CD4-positive, alpha-beta memory T cell (primary cell): ENCODE results near the gene CACNA1B. TPM values are rescaled to one million over a fixed set of nuclear protein-coding genes. Genes with fewer than 3 reads are reported as not detected.

Source experiments
- CTCF ChIA-PET: fragments of 350-600 bp; sonication (Branson Sonifier 250); formaldehyde crosslinking; loops from one replicate; lab custom pipeline; 2021; ENCODE audit warnings: inconsistent platforms; ENCODE audit not compliant: partially characterized antibody; lab: Charles Lee
- POLR2A ChIA-PET: fragments of 350-600 bp; sonication (Branson Sonifier 250); formaldehyde crosslinking; loops from one replicate; lab custom pipeline; 2021; ENCODE audit not compliant: partially characterized antibody; lab: Charles Lee
- DNase-seq, 5 donors: peaks; one replicate each; pipeline versions ENCODE4 v3.0.0 to v3.0.0-alpha.2; 2020 to 2022; ENCODE audit warnings: mixed read lengths in 1 of 5
- H3K27ac ChIP-seq: one replicate; pipeline ENCODE4 v1.7.0; 2013; ENCODE audit warnings: low read depth, low read length
- H3K27me3 ChIP-seq: 2 replicates; pipeline ENCODE4 v1.7.0; 2013; ENCODE audit warnings: mild to moderate bottlenecking, low read length, moderate library complexity; ENCODE audit not compliant: insufficient read depth
- H3K36me3 ChIP-seq: 2 replicates; pipeline ENCODE4 v1.7.0; 2013; ENCODE audit warnings: mild to moderate bottlenecking, low read length, moderate library complexity; ENCODE audit not compliant: insufficient read depth
- H3K4me1 ChIP-seq: 2 replicates; pipeline ENCODE4 v1.7.0; 2013; ENCODE audit warnings: mild to moderate bottlenecking, low read length, moderate library complexity; ENCODE audit not compliant: insufficient read depth
- H3K4me3 ChIP-seq, 2 donors: one replicate each; pipeline ENCODE4 v1.7.0; 2013; ENCODE audit warnings: low read length in 2 of 2, mild to moderate bottlenecking in 1 of 2
- H3K9me3 ChIP-seq, 2 donors: one replicate each; pipeline ENCODE4 v1.7.0; 2013; ENCODE audit warnings: low read length in 2 of 2, control low read depth in 1 of 2; ENCODE audit not compliant: control insufficient read depth in 1 of 2
- H3K27ac Mint-ChIP-seq, 7 donors: one replicate each; pipeline ENCODE4 v1.8.0; 2020 to 2021; ENCODE audit warnings: mixed read lengths in 7 of 7, mild to moderate bottlenecking in 6 of 7, inconsistent platforms in 3 of 7, moderate library complexity in 3 of 7
- H3K27me3 Mint-ChIP-seq, 2 donors: one replicate each; pipeline ENCODE4 v1.8.0; 2020 to 2021; ENCODE audit warnings: mixed read lengths in 2 of 2
- H3K36me3 Mint-ChIP-seq, 2 donors: one replicate each; pipeline ENCODE4 v1.8.0; 2020 to 2021; ENCODE audit warnings: mixed read lengths in 2 of 2, inconsistent platforms in 1 of 2, mild to moderate bottlenecking in 1 of 2
- H3K4me1 Mint-ChIP-seq, 4 donors: one replicate each; pipeline ENCODE4 v1.8.0; 2020 to 2021; ENCODE audit warnings: mixed read lengths in 4 of 4, mild to moderate bottlenecking in 1 of 4
- H3K4me3 Mint-ChIP-seq, 8 donors: one replicate each; pipeline ENCODE4 v1.8.0; 2020 to 2021; ENCODE audit warnings: mixed read lengths in 8 of 8, mild to moderate bottlenecking in 7 of 8, moderate library complexity in 6 of 8, inconsistent platforms in 3 of 8
- H3K9me3 Mint-ChIP-seq, 8 donors: one replicate each; pipeline ENCODE4 v1.8.0; 2020 to 2021; ENCODE audit warnings: mixed read lengths in 8 of 8, mild to moderate bottlenecking in 5 of 8, inconsistent platforms in 3 of 8, moderate library complexity in 1 of 8
- intact Hi-C: fragments of 100-400 bp; cut with micrococcal nuclease; formaldehyde crosslinking; loops from one replicate; pipeline ENCODE4 v1.15.1; 2023
- polyA plus RNA-seq, 2 donors: library from polyadenylated mRNA; unstranded; fragments of 300-500 nt; fragmentation: Illumina TruSeq; gene quantifications; one replicate each; pipeline ENCODE4 v1.2.3, GENCODE V29; 2021
- total RNA-seq, 2 experiments: library from RNA; stranded (reverse); gene quantifications; one replicate each; pipeline ENCODE4 v1.2.3, GENCODE V29; 2021

Gene CACNA1B
- total and polyA plus RNA-seq, 4 experiments from 2014 or later, result not detected

- intact Hi-C loops, result no loop called here
- Mint-ChIP-seq H3K27ac (no peak overlapping the region), H3K4me3 (no peak overlapping the region), H3K27me3 (peaks cover 14 to 15% of the 10 kb centered on the region in 2 donors), H3K9me3 (peaks cover 0 to 18% (median 6%) of the 10 kb centered on the region in 8 donors), H3K36me3 (no peaks in the 10 kb centered on the region), H3K4me1 (peaks cover 0 to 1% (median 0%) of the 10 kb centered on the region in 4 donors)
- POLR2A ChIA-PET, result no interaction called here
- H3K9me3 ChIP-seq, result no peaks in the 10 kb centered on the region
- H3K4me3 ChIP-seq, result no peak overlapping the region
- H3K27me3 ChIP-seq, result peaks cover 5% of the 10 kb centered on the region
- CTCF ChIA-PET, result no interaction called here
- H3K27ac ChIP-seq, result no peak overlapping the region
- no peaks in the 10 kb centered on the region for H3K36me3 ChIP-seq
- DNase-seq, result no peak
- H3K4me1 ChIP-seq, result no peaks in the 10 kb centered on the region
These were observed 25.1 kb downstream of the CACNA1B start for GRCh38 chr9:137902646-137903045.

- Histone ChIP-seq H3K4me1 (no peaks in the 10 kb centered on the region), H3K36me3 (no peaks in the 10 kb centered on the region), H3K27me3 (peaks cover 5% of the 10 kb centered on the region), H3K9me3 (no peaks in the 10 kb centered on the region), H3K27ac (no peak overlapping the region), H3K4me3 (no peak overlapping the region)
- no peaks in the 10 kb centered on the region for H3K36me3 Mint-ChIP-seq
- no peak overlapping the region for H3K27ac Mint-ChIP-seq
- DNase-seq, result no peak
- peaks cover 14 to 15% of the 10 kb centered on the region in 2 donors for H3K27me3 Mint-ChIP-seq
- no peak overlapping the region for H3K4me3 Mint-ChIP-seq
- intact Hi-C loops, result no loop called here
- CTCF ChIA-PET, result no interaction called here
- POLR2A ChIA-PET, result no interaction called here
- H3K4me1 Mint-ChIP-seq, result peaks cover 0 to 1% (median 0%) of the 10 kb centered on the region in 4 donors
- H3K9me3 Mint-ChIP-seq, result peaks cover 0 to 7% (median 1%) of the 10 kb centered on the region in 8 donors
These were observed 28.2 kb downstream of the CACNA1B start for GRCh38 chr9:137905740-137906139.

- no peak overlapping the region for H3K27ac Mint-ChIP-seq
- ChIA-PET POLR2A (no interaction called here), CTCF (no interaction called here)
- H3K4me1 Mint-ChIP-seq, result peaks cover 0 to 1% (median 0%) of the 10 kb centered on the region in 4 donors
- no peaks in the 10 kb centered on the region for H3K36me3 ChIP-seq
- H3K27me3 ChIP-seq, result no peaks in the 10 kb centered on the region
- no peaks in the 10 kb centered on the region for H3K36me3 Mint-ChIP-seq
- no peak for DNase-seq
- H3K4me1 ChIP-seq, result no peaks in the 10 kb centered on the region
- H3K9me3 Mint-ChIP-seq, result peaks cover 0 to 4% (median under 1%) of the 10 kb centered on the region in 8 donors
- intact Hi-C loops, result no loop called here
- H3K27me3 Mint-ChIP-seq, result peaks cover 17 to 19% of the 10 kb centered on the region in 2 donors
- H3K4me3 Mint-ChIP-seq, result no peak overlapping the region
- no peak overlapping the region for H3K27ac ChIP-seq
- H3K4me3 ChIP-seq, result no peak overlapping the region
- H3K9me3 ChIP-seq, result no peaks in the 10 kb centered on the region
These were observed 30.2 kb downstream of the CACNA1B start for GRCh38 chr9:137907776-137908175.

GRCh38 chr9:137912671-137913070, 35.1 kb downstream of the CACNA1B start:
- POLR2A ChIA-PET, result no interaction called here
- Mint-ChIP-seq H3K27ac (peak overlapping the region in 1 of 7 donors; percentile 38), H3K36me3 (no peaks in the 10 kb centered on the region)

GRCh38 chr9:137913132-137913531, 35.5 kb downstream of the CACNA1B start:
- Histone ChIP-seq H3K4me1 (no peaks in the 10 kb centered on the region), H3K36me3 (no peaks in the 10 kb centered on the region), H3K4me3 (no peak overlapping the region), H3K27me3 (no peaks in the 10 kb centered on the region), H3K27ac (no peak overlapping the region), H3K9me3 (no peaks in the 10 kb centered on the region)
- Mint-ChIP-seq H3K4me1 (no peaks in the 10 kb centered on the region), H3K27ac (no peak overlapping the region), H3K27me3 (peaks cover 10 to 13% of the 10 kb centered on the region in 2 donors), H3K9me3 (peaks cover 0 to 2% (median 0%) of the 10 kb centered on the region in 8 donors), H3K36me3 (no peaks in the 10 kb centered on the region), H3K4me3 (no peak overlapping the region)
- POLR2A ChIA-PET, result no interaction called here
- intact Hi-C loops, result no loop called here
- CTCF ChIA-PET, result no interaction called here
- DNase-seq, result no peak

More at GRCh38 chr9:137912671-137913070, 35.1 kb downstream of the CACNA1B start:
- no peak overlapping the region for H3K4me3 ChIP-seq
- Mint-ChIP-seq H3K9me3 (peaks cover 0 to 2% (median 0%) of the 10 kb centered on the region in 8 donors), H3K4me3 (no peak overlapping the region), H3K27me3 (peaks cover 10 to 11% of the 10 kb centered on the region in 2 donors), H3K4me1 (no peaks in the 10 kb centered on the region)
- CTCF ChIA-PET, result no interaction called here
- H3K9me3 ChIP-seq, result no peaks in the 10 kb centered on the region
- H3K27ac ChIP-seq, result no peak overlapping the region
- intact Hi-C loops, result no loop called here
- H3K36me3 ChIP-seq, result no peaks in the 10 kb centered on the region
- DNase-seq, result no peak
- H3K27me3 ChIP-seq, result no peaks in the 10 kb centered on the region
- no peaks in the 10 kb centered on the region for H3K4me1 ChIP-seq

- Mint-ChIP-seq H3K9me3 (peaks cover 0 to 2% (median 0%) of the 10 kb centered on the region in 8 donors), H3K36me3 (no peaks in the 10 kb centered on the region), H3K27ac (peak overlapping the region in 1 of 7 donors; percentile 83), H3K4me1 (no peaks in the 10 kb centered on the region), H3K27me3 (peaks cover 10 to 13% of the 10 kb centered on the region in 2 donors), H3K4me3 (no peak overlapping the region)
- DNase-seq, result no peak
- H3K36me3 ChIP-seq, result no peaks in the 10 kb centered on the region
- no peaks in the 10 kb centered on the region for H3K9me3 ChIP-seq
- intact Hi-C loops, result no loop called here
- H3K27ac ChIP-seq, result no peak overlapping the region
- ChIA-PET CTCF (no interaction called here), POLR2A (no interaction called here)
- H3K4me1 ChIP-seq, result no peaks in the 10 kb centered on the region
- no peak overlapping the region for H3K4me3 ChIP-seq
- no peaks in the 10 kb centered on the region for H3K27me3 ChIP-seq
These were observed 36.5 kb downstream of the CACNA1B start for GRCh38 chr9:137913771-137914767.

- ChIA-PET CTCF (no interaction called here), POLR2A (no interaction called here)
- Mint-ChIP-seq H3K9me3 (peaks cover 0 to 4% (median 0%) of the 10 kb centered on the region in 8 donors), H3K4me3 (no peak overlapping the region), H3K27me3 (peaks cover 12 to 15% of the 10 kb centered on the region in 2 donors), H3K4me1 (no peaks in the 10 kb centered on the region), H3K36me3 (no peaks in the 10 kb centered on the region), H3K27ac (no peak overlapping the region)
- intact Hi-C loops, result no loop called here
- Histone ChIP-seq H3K36me3 (no peaks in the 10 kb centered on the region), H3K4me1 (no peaks in the 10 kb centered on the region), H3K9me3 (no peaks in the 10 kb centered on the region), H3K27ac (no peak overlapping the region), H3K4me3 (no peak overlapping the region), H3K27me3 (no peaks in the 10 kb centered on the region)
- no peak for DNase-seq
These were observed 39.0 kb downstream of the CACNA1B start for GRCh38 chr9:137916540-137916939.
